ENCODE measurements around the gene KCNC1. TPM values are rescaled to one million over a fixed set of nuclear protein-coding genes. Genes with fewer than 3 reads are reported as not detected.

The KCNC1 gene
- total RNA-seq, 4 donors from 2014 or later = under 0.01 to 0.73 TPM; not detected in 2

DNA sequence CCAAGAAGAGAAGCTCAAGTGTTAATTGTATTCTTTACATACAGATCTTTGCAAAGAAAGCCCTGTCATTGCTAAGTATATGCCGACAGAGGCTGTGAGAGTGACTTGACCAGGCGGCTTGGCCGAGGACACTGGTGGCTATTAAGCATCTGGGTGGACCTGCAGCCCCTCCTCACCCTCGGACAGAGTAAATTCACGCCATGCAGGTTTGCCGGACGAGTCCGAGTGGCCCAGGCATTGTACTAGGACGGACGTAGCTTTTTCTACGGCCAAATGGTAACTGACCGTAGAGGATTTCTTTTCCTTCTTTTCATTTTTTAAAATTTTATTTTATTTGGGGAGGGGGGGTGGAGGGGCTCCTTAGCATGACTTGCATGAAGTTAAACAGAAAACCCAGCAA lies 47.0 kb downstream of the KCNC1 start:
- no peak for DNase-seq
- intact Hi-C loops (cut with DNase I) = no loop called here
- H3K27me3 ChIP-seq = no peaks in the 10 kb centered on the region
- H3K27ac ChIP-seq = no peak overlapping the region
- no peak overlapping the region for H3K4me3 ChIP-seq (replicated peaks in 1 of 3)
- no peaks in the 10 kb centered on the region for H3K36me3 ChIP-seq
- H3K9me3 ChIP-seq = no peaks in the 10 kb centered on the region
- 71 to 78% methylated on average over 12 of the region's 12 CpGs for WGBS, 2 donors
- TF ChIP-seq POLR2A (IDR thresholded peaks at IDR 0.05) = no peak
- TF ChIP-seq, protein P1, sequence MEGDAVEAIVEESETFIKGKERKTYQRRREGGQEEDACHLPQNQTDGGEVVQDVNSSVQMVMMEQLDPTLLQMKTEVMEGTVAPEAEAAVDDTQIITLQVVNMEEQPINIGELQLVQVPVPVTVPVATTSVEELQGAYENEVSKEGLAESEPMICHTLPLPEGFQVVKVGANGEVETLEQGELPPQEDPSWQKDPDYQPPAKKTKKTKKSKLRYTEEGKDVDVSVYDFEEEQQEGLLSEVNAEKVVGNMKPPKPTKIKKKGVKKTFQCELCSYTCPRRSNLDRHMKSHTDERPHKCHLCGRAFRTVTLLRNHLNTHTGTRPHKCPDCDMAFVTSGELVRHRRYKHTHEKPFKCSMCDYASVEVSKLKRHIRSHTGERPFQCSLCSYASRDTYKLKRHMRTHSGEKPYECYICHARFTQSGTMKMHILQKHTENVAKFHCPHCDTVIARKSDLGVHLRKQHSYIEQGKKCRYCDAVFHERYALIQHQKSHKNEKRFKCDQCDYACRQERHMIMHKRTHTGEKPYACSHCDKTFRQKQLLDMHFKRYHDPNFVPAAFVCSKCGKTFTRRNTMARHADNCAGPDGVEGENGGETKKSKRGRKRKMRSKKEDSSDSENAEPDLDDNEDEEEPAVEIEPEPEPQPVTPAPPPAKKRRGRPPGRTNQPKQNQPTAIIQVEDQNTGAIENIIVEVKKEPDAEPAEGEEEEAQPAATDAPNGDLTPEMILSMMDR (IDR thresholded peaks at IDR 0.05) = no peak
- no peaks in the 10 kb centered on the region for H3K4me1 ChIP-seq

DNA sequence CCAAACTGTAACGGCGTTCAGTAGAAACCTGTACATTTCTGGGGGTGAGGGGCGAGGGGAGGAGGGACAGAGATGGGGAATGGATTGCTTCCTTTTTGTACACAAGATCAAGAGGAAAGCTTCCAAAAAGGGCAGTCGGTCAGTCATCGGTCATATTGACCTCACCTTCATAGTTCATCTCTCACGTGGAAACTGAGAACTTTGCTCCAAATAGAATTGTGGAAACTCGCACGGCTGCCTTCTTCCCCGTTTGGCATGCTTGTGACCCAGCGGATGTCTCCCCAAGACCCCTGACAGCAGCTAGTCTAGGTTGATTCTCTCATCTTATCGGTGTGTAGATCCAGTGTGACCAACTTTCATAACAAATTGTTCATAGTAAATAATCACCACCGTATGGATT lies 47.6 kb downstream of the KCNC1 start:
- TF ChIP-seq POLR2A (IDR thresholded peaks at IDR 0.05) = no peak
- TF ChIP-seq, protein P1 (IDR thresholded peaks at IDR 0.05) = no peak
- Histone ChIP-seq H3K36me3 (no peaks in the 10 kb centered on the region), H3K27me3 (no peaks in the 10 kb centered on the region), H3K4me3 (replicated peaks in 1 of 3) (no peak overlapping the region), H3K4me1 (no peaks in the 10 kb centered on the region), H3K27ac (no peak overlapping the region), H3K9me3 (no peaks in the 10 kb centered on the region)
- no peak for DNase-seq
- intact Hi-C loops (cut with DNase I) = no loop called here
- WGBS, 2 donors = 85% methylated on average over 12 of the region's 12 CpGs

DNA sequence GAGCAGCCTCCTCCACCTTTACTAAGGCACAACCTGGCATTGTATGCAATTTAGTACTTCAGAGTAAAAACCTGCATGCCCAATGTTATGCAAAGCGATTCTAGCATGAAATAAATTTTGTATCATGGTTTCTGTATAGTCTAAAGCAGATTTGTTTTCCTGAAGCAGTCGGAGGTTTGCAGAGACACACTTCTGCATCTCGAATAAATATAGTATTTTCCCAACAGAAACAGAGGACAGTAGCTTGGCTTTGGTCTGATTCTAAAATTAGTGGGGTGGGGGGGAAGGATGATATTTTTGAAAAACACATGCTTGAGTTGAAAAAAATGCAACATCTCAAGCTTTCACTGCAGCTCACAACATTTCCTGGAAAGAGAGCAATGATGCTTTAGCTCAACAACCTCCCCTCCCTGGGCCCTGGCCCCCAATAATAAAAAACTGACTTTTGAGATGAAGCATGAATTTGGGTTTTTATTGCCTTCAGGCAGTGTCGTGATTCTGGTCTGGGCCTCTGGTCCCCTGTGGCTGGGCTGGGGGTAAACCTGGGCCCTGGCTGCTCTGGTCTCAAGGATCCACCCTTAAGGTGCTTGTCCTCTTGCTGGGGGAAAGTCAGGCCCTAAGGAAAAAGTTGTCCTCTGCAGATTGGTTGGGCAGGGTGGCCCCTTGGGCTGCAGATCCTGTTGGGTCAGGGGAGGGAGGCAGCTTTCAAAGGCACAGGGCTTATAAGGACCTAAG lies 48.2 kb downstream of the KCNC1 start:
- intact Hi-C loops (cut with DNase I) = no loop called here
- no peaks in the 10 kb centered on the region for H3K4me1 ChIP-seq
- H3K27ac ChIP-seq = no peak overlapping the region
- H3K36me3 ChIP-seq = no peaks in the 10 kb centered on the region
- DNase-seq = no peak
- WGBS, 2 donors = 83 to 87% methylated on average over 4 of the region's 4 CpGs
- no peaks in the 10 kb centered on the region for H3K9me3 ChIP-seq
- H3K4me3 ChIP-seq (replicated peaks in 1 of 3) = no peak overlapping the region
- H3K27me3 ChIP-seq = no peaks in the 10 kb centered on the region
- no peak for TF ChIP-seq POLR2A (IDR thresholded peaks at IDR 0.05)

DNA sequence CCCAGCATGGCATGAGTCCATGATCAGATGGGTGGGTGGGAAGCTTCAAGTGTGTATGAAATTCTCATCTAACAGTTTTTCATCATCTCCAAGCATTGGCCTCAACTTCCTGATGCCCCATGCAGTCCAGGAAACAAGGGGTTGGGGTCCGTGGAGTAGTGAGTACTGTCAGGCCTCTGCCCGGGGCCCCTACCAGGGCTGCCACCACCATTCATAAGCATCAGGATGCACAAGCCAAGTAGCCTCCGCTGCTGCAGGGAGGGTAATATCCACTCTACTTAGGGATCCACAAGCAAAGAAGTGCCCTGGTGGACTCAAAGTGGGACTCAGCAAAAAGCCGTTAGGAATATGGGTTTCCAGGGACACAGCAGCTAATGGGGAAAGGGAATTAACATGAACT lies 49.3 kb downstream of the KCNC1 start:
- Histone ChIP-seq H3K36me3 (no peaks in the 10 kb centered on the region), H3K27me3 (no peaks in the 10 kb centered on the region), H3K9me3 (no peaks in the 10 kb centered on the region), H3K27ac (no peak overlapping the region), H3K4me3 (replicated peaks in 1 of 3) (no peak overlapping the region), H3K4me1 (no peaks in the 10 kb centered on the region)
- intact Hi-C loops (cut with DNase I) = no loop called here
- TF ChIP-seq, protein P1 (IDR thresholded peaks at IDR 0.05) = no peak
- TF ChIP-seq POLR2A (IDR thresholded peaks at IDR 0.05) = no peak
- no peak for DNase-seq
- 91 to 97% methylated on average over 4 of the region's 4 CpGs for WGBS, 2 donors

DNA sequence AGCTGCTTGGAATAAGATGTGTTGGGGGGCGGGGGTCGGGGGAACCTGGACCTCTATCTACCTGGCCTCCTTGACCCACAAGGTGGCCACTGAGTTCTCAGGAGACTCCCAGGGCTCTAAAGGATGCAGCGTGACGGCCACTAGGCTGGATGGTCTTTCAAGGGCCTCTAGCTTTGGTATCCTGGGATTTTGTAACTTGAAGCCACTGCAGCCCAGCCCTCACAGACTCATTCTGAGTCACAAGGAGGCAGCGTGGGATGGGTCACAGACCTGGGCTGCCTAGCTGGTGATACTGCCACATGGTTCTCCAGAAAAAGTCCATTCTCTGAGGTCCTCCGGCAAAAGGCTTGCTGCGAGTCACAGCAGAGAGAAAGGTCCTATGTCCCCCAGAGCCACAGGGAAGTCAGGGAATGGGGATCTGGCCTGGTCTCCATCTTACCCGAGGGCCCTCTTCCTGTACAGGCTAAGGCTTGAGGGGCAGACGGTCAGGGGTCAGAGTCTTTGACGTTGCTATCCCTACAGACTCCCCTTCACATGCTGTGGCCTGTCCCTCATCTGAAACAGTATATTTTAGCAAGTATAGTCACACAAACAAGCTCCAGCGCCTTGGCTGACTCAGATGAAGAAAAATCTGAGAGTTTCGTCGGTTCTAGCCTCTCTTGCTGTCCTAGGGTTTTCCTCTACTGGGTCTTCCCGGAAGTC lies 52.4 kb downstream of the KCNC1 start:
- no peak for TF ChIP-seq POLR2A (IDR thresholded peaks at IDR 0.05)
- TF ChIP-seq, protein P1 (IDR thresholded peaks at IDR 0.05) = no peak
- Histone ChIP-seq H3K27ac (no peak overlapping the region), H3K27me3 (no peaks in the 10 kb centered on the region), H3K4me1 (no peaks in the 10 kb centered on the region), H3K4me3 (replicated peaks in 1 of 3) (no peak overlapping the region), H3K9me3 (no peaks in the 10 kb centered on the region), H3K36me3 (no peaks in the 10 kb centered on the region)
- DNase-seq = no peak
- WGBS, 2 donors = 88 to 91% methylated on average over 14 of the region's 14 CpGs
- intact Hi-C loops (cut with DNase I) = no loop called here

Measured in thyroid gland (tissue), 4 donors.